ENCODE measurements around the gene C16orf87. TPM values are rescaled to one million over a fixed set of nuclear protein-coding genes. Genes with fewer than 3 reads are reported as not detected.

The C16orf87 gene
- total RNA-seq, 4 donors from 2014 or later: 4.1 to 5.9 (median 5.3) TPM

DNA sequence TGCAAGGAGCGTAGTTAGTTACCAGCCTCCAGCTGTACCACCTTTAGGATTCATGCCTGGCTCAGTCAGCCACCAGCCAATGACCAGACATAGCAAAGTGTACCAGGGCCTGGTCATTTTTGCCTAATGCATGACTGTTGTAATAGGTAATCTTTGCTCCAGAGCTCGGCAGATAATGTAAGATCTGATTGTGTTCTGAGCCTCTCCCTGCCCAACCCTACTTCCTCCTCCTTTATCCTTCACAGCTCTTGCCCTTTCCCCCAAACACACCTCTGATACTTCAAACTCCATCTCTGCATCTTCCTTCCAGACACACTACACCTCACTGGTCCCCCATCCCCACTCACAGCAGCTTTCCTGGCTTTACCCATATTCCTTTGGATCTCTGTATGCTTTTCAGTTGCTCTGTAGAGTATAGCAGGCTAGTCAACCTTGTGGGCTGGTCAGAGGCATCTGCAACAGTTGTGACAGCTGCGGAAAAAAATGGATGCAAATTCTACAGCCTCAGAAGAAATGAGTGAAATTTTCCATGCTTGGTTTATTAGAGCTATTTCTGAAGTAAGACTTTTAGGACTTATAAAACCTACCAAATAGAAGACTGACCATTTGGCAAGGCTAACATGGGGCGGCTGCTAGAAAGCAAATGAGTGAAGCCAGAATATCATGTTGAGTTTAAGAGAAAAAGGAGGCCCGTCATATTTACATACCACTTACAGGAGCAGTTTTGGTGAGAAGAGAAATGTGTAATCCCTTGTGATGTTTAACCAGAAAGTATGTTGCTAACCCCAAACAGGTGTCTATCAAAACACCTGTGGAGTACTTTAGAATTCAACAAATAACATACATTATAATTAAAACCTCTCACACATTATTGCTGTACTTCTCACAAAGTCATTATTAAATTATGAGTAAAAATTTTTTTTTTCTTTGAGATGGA lies 19.9 kb upstream of the C16orf87 start:
- DNase-seq (ENCODE audit: low spot score in 2 of 2): no peak
- Histone ChIP-seq H3K4me1 (peaks cover 0 to 4% (median 0%) of the 10 kb centered on the region in 4 donors), H3K4me3 (no peak overlapping the region), H3K27me3 (no peaks in the 10 kb centered on the region), H3K27ac (no peak overlapping the region), H3K9me3 (no peaks in the 10 kb centered on the region), H3K36me3 (no peaks in the 10 kb centered on the region)
- WGBS, 2 donors: 76 to 82% methylated on average over 5 of the region's 5 CpGs
- TF ChIP-seq POLR2A (IDR thresholded peaks at IDR 0.05) (no peak), EP300 (IDR thresholded peaks at IDR 0.05) (no peak)
- TF ChIP-seq, protein P1, sequence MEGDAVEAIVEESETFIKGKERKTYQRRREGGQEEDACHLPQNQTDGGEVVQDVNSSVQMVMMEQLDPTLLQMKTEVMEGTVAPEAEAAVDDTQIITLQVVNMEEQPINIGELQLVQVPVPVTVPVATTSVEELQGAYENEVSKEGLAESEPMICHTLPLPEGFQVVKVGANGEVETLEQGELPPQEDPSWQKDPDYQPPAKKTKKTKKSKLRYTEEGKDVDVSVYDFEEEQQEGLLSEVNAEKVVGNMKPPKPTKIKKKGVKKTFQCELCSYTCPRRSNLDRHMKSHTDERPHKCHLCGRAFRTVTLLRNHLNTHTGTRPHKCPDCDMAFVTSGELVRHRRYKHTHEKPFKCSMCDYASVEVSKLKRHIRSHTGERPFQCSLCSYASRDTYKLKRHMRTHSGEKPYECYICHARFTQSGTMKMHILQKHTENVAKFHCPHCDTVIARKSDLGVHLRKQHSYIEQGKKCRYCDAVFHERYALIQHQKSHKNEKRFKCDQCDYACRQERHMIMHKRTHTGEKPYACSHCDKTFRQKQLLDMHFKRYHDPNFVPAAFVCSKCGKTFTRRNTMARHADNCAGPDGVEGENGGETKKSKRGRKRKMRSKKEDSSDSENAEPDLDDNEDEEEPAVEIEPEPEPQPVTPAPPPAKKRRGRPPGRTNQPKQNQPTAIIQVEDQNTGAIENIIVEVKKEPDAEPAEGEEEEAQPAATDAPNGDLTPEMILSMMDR (IDR thresholded peaks at IDR 0.05): no peak

DNA sequence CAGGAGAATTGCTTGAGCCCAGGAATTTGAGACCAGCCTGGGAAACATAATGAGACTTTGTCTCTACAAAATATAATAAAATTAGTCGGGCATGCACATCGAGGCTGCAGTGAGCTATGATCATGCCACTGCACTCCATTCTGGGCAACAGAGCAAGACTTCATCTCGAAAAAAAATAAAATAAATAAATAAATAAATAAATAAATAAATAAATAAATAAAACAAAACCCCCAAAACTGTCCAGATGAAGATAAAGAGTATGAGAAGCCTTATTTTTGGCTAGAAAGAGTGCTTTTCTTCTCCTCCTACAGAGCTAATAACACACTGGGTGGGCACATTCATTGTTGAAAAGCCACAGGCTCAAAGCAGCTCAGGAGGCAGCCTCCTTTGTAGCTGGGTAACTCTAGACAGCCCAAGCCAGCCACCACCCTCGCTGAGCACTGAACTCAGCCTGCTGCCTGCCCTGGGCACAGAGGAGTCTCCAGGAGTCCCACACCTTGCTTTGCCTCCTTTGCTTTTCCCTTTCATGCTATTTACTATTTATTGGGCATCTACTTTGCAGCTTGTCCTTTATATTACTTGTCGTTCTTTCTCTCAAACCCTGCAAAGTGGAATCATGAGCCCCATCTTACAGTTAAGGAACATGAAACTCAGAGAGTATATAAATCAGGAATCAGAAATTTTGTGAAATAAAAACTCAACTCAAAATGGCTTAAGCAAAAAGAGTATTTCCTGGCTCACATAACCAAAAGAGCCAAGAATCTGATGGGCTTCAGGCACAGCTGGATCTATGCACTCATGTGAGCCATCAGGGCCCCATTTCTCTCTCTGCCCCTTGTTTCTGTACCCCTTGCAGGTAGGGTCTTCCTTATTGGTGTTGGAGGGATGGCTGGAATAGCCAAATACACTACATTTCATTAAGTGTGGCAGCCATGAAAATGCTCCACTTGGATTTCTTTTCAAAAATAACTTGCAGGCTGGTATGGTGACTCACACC lies 18.1 kb upstream of the C16orf87 start:
- Histone ChIP-seq H3K27ac (no peak overlapping the region), H3K4me1 (no peaks in the 10 kb centered on the region), H3K4me3 (no peak overlapping the region), H3K36me3 (no peaks in the 10 kb centered on the region), H3K27me3 (peaks cover 0 to 16% of the 10 kb centered on the region in 2 donors), H3K9me3 (no peaks in the 10 kb centered on the region)
- no peak for TF ChIP-seq EP300 (IDR thresholded peaks at IDR 0.05)
- TF ChIP-seq POLR2A (IDR thresholded peaks at IDR 0.05): no peak
- TF ChIP-seq, protein P1 (IDR thresholded peaks at IDR 0.05): no peak
- no peak for DNase-seq (ENCODE audit: low spot score in 2 of 2)
- 48% methylated on average over 5 of the region's 5 CpGs for WGBS, 2 donors

DNA sequence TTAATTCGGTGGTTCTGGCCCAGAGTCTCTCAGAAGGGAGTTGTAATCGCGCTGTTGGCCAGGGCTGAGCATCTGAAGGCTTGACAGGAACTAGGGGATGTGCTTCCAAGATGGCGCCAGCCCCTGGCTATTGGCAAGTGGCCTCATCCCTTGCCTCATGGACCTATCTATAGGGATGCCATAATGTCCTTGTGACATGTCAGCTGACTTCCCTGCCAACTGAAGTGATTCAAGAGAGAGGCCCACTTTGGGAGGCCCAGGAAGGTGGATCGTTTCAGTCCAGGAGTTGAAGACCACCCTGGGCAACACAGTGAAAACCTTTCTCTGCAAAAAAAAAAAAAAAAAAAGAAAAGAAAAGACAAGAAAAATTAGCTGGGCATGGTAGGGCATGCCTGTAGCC lies 15.0 kb upstream of the C16orf87 start:
- Histone ChIP-seq H3K4me3 (no peak overlapping the region), H3K36me3 (no peaks in the 10 kb centered on the region), H3K27ac (no peak overlapping the region), H3K9me3 (peaks cover 0 to 7% (median 0%) of the 10 kb centered on the region in 4 donors), H3K27me3 (peaks cover 0 to 18% of the 10 kb centered on the region in 2 donors), H3K4me1 (no peaks in the 10 kb centered on the region)
- WGBS, 2 donors: 93 to 95% methylated on average over 5 of the region's 5 CpGs
- no peak for DNase-seq (ENCODE audit: low spot score in 2 of 2)
- no peak for TF ChIP-seq POLR2A (IDR thresholded peaks at IDR 0.05)
- TF ChIP-seq EP300 (IDR thresholded peaks at IDR 0.05): no peak
- TF ChIP-seq, protein P1 (IDR thresholded peaks at IDR 0.05): no peak

DNA sequence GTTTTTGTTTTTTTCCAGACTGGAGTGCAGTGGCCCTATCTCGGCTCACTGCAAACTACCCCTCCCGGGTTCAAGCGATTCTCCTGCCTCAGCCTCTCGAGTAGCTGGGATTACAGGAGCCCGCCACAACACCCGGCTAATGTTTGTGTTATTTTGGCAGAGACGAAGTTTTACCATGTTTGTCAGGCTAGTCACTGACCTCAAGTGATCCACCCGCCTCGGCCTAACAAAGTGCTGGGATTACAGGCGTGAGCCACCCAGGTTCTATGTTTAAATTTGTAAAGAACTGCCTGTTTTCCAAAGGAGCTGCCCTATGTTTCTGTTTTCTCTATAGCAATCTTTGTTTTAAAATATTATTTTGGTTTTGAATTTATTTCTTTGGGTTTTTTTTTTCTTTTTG lies 13.8 kb upstream of the C16orf87 start:
- Histone ChIP-seq H3K4me1 (no peaks in the 10 kb centered on the region), H3K36me3 (no peaks in the 10 kb centered on the region), H3K4me3 (no peak overlapping the region), H3K9me3 (peaks cover 0 to 7% (median 0%) of the 10 kb centered on the region in 4 donors), H3K27me3 (peaks cover 0 to 18% of the 10 kb centered on the region in 2 donors), H3K27ac (no peak overlapping the region)
- DNase-seq (ENCODE audit: low spot score in 2 of 2): no peak
- TF ChIP-seq POLR2A (IDR thresholded peaks at IDR 0.05) (no peak), EP300 (IDR thresholded peaks at IDR 0.05) (no peak)
- TF ChIP-seq, protein P1 (IDR thresholded peaks at IDR 0.05): no peak
- WGBS, 2 donors: 77 to 83% methylated on average over 10 of the region's 10 CpGs

Data from tibial nerve (tissue), 4 donors.